Ishikawa (cell line): ENCODE results near the gene CA10.

Source experiments
- CEBPB ChIP-seq: IDR thresholded peaks from 2 replicates; pipeline ENCODE4 v1.6.1; 2012
- CREB1 ChIP-seq: IDR thresholded peaks from 2 replicates; pipeline ENCODE4 v1.6.1; 2012; ENCODE audit warnings: low read depth
- EGR1 ChIP-seq: IDR thresholded peaks from 2 replicates; pipeline ENCODE4 v1.6.1; 2012
- EP300 ChIP-seq: IDR thresholded peaks from 2 replicates; pipeline ENCODE4 v1.6.1; 2012; ENCODE audit warnings: borderline replicate concordance
- FOXM1 ChIP-seq: IDR thresholded peaks from 2 replicates; pipeline ENCODE4 v1.6.1; 2012; ENCODE audit warnings: low read depth, borderline replicate concordance
- NFIC ChIP-seq: IDR thresholded peaks from 2 replicates; pipeline ENCODE4 v1.6.1; 2012
- RAD21 ChIP-seq: IDR thresholded peaks from 2 replicates; pipeline ENCODE4 v1.6.1; 2012; ENCODE audit warnings: low read depth
- TAF1 ChIP-seq: IDR thresholded peaks from 2 replicates; pipeline ENCODE4 v1.6.1; 2012; ENCODE audit warnings: low read depth, mild to moderate bottlenecking
- TCF12 ChIP-seq: IDR thresholded peaks from 2 replicates; pipeline ENCODE4 v1.6.1; 2012; ENCODE audit warnings: low read depth
- TEAD4 ChIP-seq: IDR thresholded peaks from 2 replicates; pipeline ENCODE4 v1.6.1; 2012
- YY1 ChIP-seq: IDR thresholded peaks from 2 replicates; pipeline ENCODE4 v1.6.1; 2012; ENCODE audit warnings: low read depth
- ZBTB7A ChIP-seq: IDR thresholded peaks from 2 replicates; pipeline ENCODE4 v1.6.1; 2012; ENCODE audit warnings: low read depth
- TF ChIP-seq, protein P1 (sequence below): IDR thresholded peaks from 2 replicates; pipeline ENCODE4 v1.6.1; 2012; ENCODE audit warnings: low read depth, mild to moderate bottlenecking
- TF ChIP-seq, protein P2 (sequence below): IDR thresholded peaks from 2 replicates; pipeline ENCODE4 v1.6.1; 2012
- TF ChIP-seq, protein P3 (sequence below): IDR thresholded peaks from 2 replicates; pipeline ENCODE4 v1.6.1; 2012

The CA10 gene

DNA sequence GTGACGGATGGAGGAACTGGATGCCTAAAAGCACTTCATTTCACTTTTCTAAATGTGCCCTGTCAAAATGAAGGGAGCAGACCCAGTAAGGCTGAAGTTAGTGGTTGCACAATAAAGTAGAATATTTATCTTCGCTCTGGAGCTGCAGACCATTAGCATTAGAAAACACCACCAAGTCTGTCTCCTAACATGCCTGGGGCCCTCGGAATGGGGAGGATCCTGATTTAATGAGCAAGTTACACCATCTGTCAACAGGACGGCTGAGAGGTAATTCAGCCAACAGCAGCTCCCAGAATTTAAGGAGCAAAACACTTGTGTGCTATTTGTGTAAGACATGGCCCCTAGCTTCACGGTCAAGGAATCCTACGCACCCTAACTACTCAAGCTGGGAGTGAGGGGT is 22.3 kb downstream of the CA10 start:
- no peak for TF ChIP-seq CREB1
- no peak for TF ChIP-seq ZBTB7A
- TF ChIP-seq NFIC, result no peak
- TF ChIP-seq CEBPB, result no peak
- no peak for TF ChIP-seq TCF12
- TF ChIP-seq TEAD4, result no peak
- TF ChIP-seq TAF1, result no peak
- no peak for TF ChIP-seq RAD21
- TF ChIP-seq, protein P1, sequence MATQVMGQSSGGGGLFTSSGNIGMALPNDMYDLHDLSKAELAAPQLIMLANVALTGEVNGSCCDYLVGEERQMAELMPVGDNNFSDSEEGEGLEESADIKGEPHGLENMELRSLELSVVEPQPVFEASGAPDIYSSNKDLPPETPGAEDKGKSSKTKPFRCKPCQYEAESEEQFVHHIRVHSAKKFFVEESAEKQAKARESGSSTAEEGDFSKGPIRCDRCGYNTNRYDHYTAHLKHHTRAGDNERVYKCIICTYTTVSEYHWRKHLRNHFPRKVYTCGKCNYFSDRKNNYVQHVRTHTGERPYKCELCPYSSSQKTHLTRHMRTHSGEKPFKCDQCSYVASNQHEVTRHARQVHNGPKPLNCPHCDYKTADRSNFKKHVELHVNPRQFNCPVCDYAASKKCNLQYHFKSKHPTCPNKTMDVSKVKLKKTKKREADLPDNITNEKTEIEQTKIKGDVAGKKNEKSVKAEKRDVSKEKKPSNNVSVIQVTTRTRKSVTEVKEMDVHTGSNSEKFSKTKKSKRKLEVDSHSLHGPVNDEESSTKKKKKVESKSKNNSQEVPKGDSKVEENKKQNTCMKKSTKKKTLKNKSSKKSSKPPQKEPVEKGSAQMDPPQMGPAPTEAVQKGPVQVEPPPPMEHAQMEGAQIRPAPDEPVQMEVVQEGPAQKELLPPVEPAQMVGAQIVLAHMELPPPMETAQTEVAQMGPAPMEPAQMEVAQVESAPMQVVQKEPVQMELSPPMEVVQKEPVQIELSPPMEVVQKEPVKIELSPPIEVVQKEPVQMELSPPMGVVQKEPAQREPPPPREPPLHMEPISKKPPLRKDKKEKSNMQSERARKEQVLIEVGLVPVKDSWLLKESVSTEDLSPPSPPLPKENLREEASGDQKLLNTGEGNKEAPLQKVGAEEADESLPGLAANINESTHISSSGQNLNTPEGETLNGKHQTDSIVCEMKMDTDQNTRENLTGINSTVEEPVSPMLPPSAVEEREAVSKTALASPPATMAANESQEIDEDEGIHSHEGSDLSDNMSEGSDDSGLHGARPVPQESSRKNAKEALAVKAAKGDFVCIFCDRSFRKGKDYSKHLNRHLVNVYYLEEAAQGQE, result no peak
- TF ChIP-seq, protein P2, sequence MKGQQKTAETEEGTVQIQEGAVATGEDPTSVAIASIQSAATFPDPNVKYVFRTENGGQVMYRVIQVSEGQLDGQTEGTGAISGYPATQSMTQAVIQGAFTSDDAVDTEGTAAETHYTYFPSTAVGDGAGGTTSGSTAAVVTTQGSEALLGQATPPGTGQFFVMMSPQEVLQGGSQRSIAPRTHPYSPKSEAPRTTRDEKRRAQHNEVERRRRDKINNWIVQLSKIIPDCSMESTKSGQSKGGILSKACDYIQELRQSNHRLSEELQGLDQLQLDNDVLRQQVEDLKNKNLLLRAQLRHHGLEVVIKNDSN, result no peak
- TF ChIP-seq EP300, result no peak
- TF ChIP-seq YY1, result no peak
- TF ChIP-seq, protein P3, sequence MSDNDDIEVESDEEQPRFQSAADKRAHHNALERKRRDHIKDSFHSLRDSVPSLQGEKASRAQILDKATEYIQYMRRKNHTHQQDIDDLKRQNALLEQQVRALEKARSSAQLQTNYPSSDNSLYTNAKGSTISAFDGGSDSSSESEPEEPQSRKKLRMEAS, result no peak
- TF ChIP-seq FOXM1, result no peak
- TF ChIP-seq EGR1, result no peak

DNA sequence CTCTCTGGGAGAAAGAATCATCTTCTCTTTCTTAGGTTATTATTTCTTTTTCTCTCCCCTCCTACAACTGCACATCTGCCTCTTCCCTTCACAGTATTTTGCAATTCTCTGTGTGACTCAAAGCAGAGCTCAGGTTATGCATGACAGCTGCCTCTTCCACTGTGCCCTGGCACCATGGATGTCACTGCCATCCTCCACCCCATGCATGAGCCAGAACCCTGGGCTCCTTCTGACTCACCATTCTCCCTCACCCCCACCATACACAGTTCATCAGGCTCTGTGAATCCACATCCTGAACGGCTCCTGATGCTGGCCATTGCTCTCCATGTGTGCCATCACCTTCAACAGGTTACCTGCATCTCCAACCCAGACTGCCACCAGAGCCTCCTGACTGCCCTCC is 23.9 kb downstream of the CA10 start:
- no peak for TF ChIP-seq EP300
- TF ChIP-seq CEBPB, result no peak
- no peak for TF ChIP-seq TAF1
- TF ChIP-seq FOXM1, result no peak
- TF ChIP-seq TEAD4, result no peak
- TF ChIP-seq TCF12, result no peak
- TF ChIP-seq RAD21, result no peak
- no peak for TF ChIP-seq EGR1
- TF ChIP-seq CREB1, result no peak
- TF ChIP-seq, protein P1, result no peak
- no peak for TF ChIP-seq ZBTB7A
- no peak for TF ChIP-seq NFIC
- TF ChIP-seq, protein P3, result no peak
- TF ChIP-seq, protein P2, result no peak
- no peak for TF ChIP-seq YY1

DNA sequence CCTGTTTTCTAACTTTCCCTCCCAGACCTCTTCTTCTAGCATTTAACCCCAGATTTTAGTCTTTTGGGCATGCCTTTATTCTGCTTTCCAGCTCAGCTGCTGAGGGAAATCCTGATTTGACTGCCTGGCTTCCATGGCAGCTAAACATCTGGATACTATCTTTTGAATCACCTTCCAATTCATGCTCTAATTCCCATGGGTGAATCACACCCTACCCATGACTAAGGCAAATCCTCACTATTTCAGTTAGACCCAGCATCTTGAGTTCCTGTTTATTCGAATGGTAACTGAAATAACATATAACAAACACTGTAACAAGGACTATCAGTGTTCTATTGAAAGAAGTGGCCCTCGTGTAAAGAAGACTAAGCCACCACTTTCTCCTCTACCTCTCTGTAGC is 29.8 kb downstream of the CA10 start:
- TF ChIP-seq FOXM1, result no peak
- TF ChIP-seq NFIC, result no peak
- TF ChIP-seq EP300, result no peak
- TF ChIP-seq RAD21, result no peak
- TF ChIP-seq, protein P1, result no peak
- no peak for TF ChIP-seq TAF1
- no peak for TF ChIP-seq TCF12
- no peak for TF ChIP-seq TEAD4
- TF ChIP-seq YY1, result no peak
- TF ChIP-seq EGR1, result no peak
- no peak for TF ChIP-seq CEBPB
- no peak for TF ChIP-seq ZBTB7A
- TF ChIP-seq, protein P3, result no peak
- TF ChIP-seq, protein P2, result no peak
- TF ChIP-seq CREB1, result no peak

DNA sequence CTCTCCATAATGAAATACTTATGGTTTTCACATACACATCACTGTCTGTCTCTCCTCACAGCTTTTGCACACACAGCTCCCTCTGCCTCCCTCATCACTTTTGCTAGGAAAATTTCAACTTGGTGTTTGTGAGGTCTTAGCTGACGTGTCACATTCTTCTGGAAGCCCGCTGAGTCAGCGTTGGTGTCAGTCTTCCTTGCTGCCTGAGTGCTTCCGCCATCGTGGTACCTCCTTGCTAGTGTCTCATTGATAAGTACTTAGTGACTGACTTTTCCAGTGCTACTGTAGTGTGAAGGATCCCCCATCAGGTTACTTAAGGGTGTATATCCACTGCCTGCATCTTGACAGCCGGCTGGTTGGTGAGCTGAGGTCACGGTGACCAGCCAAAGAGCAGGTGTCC is 33.5 kb downstream of the CA10 start:
- no peak for TF ChIP-seq EGR1
